ENCODE data around the gene INHBE. TPM values are rescaled to one million over a fixed set of nuclear protein-coding genes. Genes with fewer than 3 reads are reported as not detected.

INHBE gene
- total and polyA plus RNA-seq, 2 of the 8 experiments (the other 6 are each of a cell fraction or from before 2014, with no cell fraction given) = 10.2 to 18.8 TPM

- Histone ChIP-seq H3K14ac (ENCODE audit: insufficient read length) (no peak within 1 kb of the TSS), H2BK120ac (replicated peaks; ENCODE audit: low read depth, low read length) (no peak within 1 kb of the TSS), H3K27me3 (replicated peaks in 1 of 4; ENCODE audit: control insufficient read depth in 3 of 4, extremely low read depth in 1 of 4, insufficient read depth in 3 of 4, low read length in 3 of 4) (peaks cover 16 to 30% (median 28%) of the 10 kb centered on the region in 4 experiments), H3K27ac (ENCODE audit: low read depth, low read length) (no peak within 1 kb of the TSS), H2AK5ac (ENCODE audit: low read depth, low read length) (peak within 1 kb of the TSS; percentile 24; the same call in 1 of the 2 replicates), H4K91ac (replicated peaks; ENCODE audit: insufficient read length, low read length) (no peak within 1 kb of the TSS), H2BK15ac (ENCODE audit: low read length) (peak within 1 kb of the TSS; percentile 72; the same call in 1 of the 2 replicates), H4K20me1 (replicated peaks in 1 of 2; ENCODE audit: control insufficient read depth in 1 of 2, insufficient read depth in 2 of 2, low read length in 2 of 2) (peaks cover 0 to 1% of the 10 kb centered on the region in 2 experiments), H3K9me3 (ENCODE audit: insufficient read depth in 2 of 2, low read depth in 1 of 2, low read length in 1 of 2) (no peaks in the 10 kb centered on the region), H2BK20ac (ENCODE audit: low read length) (no peak within 1 kb of the TSS), H2BK5ac (ENCODE audit: low read depth, low read length) (no peak within 1 kb of the TSS), H3K79me1 (ENCODE audit: low read depth, low read length) (no peaks in the 10 kb centered on the region), H4K5ac (ENCODE audit: insufficient read length, low read depth, low read length) (no peak within 1 kb of the TSS), H2BK12ac (ENCODE audit: low read depth, low read length) (peak within 1 kb of the TSS; percentile 4; the same call in 1 of the 2 replicates), H4K8ac (ENCODE audit: extremely low read depth, insufficient read depth, low read length) (no peak within 1 kb of the TSS), H3K4me2 (ENCODE audit: insufficient read depth in 1 of 2, low read depth in 2 of 2, low read length in 2 of 2) (no peak within 1 kb of the TSS), H3K79me2 (ENCODE audit: control insufficient read depth in 1 of 2, insufficient read depth in 2 of 2, low read length in 2 of 2) (no peaks in the 10 kb centered on the region), H3K4ac (replicated peaks; ENCODE audit: insufficient read length, low read depth, low read length) (no peak within 1 kb of the TSS), H3K18ac (ENCODE audit: extremely low read depth, low read length) (no peak within 1 kb of the TSS), H3K4me1 (replicated peaks in 1 of 4; ENCODE audit: control insufficient read depth in 3 of 4, insufficient read depth in 4 of 4, low read length in 3 of 4) (peaks cover 0 to 25% (median 11%) of the 10 kb centered on the region in 4 experiments; a peak in 6 of 7 replicates), H3K56ac (replicated peaks; ENCODE audit: insufficient read length, low read depth, low read length) (no peak within 1 kb of the TSS), H3K36me3 (ENCODE audit: control insufficient read depth in 2 of 4, insufficient read depth in 4 of 4, low read length in 3 of 4) (no peaks in the 10 kb centered on the region), H3K23ac (ENCODE audit: insufficient read length) (no peak within 1 kb of the TSS), H3K23me2 (ENCODE audit: low read depth, low read length) (peaks cover 8% of the 10 kb centered on the region; the same call in 1 of the 2 replicates), H3K9ac (replicated peaks in 1 of 4; ENCODE audit: extremely low read depth in 1 of 4, low read depth in 3 of 4, low read length in 3 of 4) (no peak within 1 kb of the TSS), H2AFZ (ENCODE audit: low read length) (no peak within 1 kb of the TSS), H3K4me3 (ENCODE audit: extremely low read depth in 1 of 4, insufficient read depth in 2 of 4, low read depth in 3 of 4, low read length in 4 of 4) (no peak within 1 kb of the TSS)
- 93% methylated on average over 6 of the region's 6 CpGs; no CpG with 5 or more reads in 1 of the 2 experiments for WGBS, 2 experiments (ENCODE audit: extremely low coverage in 1 of 2, insufficient coverage in 1 of 2, insufficient read length in 1 of 2, insufficient replicate concordance in 2 of 2, low coverage in 1 of 2, low lambda C conversion rate in 2 of 2, missing lambda C conversion rate in 1 of 2)
- DNase-seq (ENCODE audit: low read depth in 1 of 2, low spot score in 2 of 2) = no peak
- no peak for FAIRE-seq
- POLR2A ChIA-PET (ENCODE audit: partially characterized antibody) = no interaction called here
- TF ChIP-seq ASH2L (IDR thresholded peaks at IDR 0.05; ENCODE audit: low read length) (no peak), SIRT6 (IDR thresholded peaks at IDR 0.05; ENCODE audit: low read length) (no peak), CHD1 (IDR thresholded peaks at IDR 0.05; ENCODE audit: low read depth, low read length) (no peak), SRF (IDR thresholded peaks at IDR 0.05; ENCODE audit: low read depth, low read length) (no peak), RAD21 (IDR thresholded peaks at IDR 0.05 in 1 of 2, conservative IDR thresholded peaks at IDR 0.05 in 1 of 2; ENCODE audit: low read depth in 2 of 2, low read length in 2 of 2) (no peak), E2F6 (IDR thresholded peaks at IDR 0.05) (no peak), CREB1 (IDR thresholded peaks at IDR 0.05) (no peak), BRCA1 (IDR thresholded peaks at IDR 0.05; ENCODE audit: low read depth, low read length) (no peak), JUND (IDR thresholded peaks at IDR 0.05; ENCODE audit: low read length) (no peak), HDAC6 (IDR thresholded peaks at IDR 0.05; ENCODE audit: low read depth, low read length) (no peak), POLR2AphosphoS5 (IDR thresholded peaks at IDR 0.05; ENCODE audit: low read depth, low read length) (no peak)
- CTCF ChIA-PET (ENCODE audit: partially characterized antibody) = interaction anchor here (0.7 to 25.1 kb wide), 7 partner anchors 7 to 253 kb away, joined by 3 to 441 read pairs (median 4); partner anchors contain the start of genes GLI1 and INHBE
Measured at GRCh38 chr12:57479376-57480115, 24.4 kb downstream of the INHBE start, which contains the start of gene ARHGAP9. TSS of gene ARHGAP9 (minus strand) at chr12:57479866. CDS start at chr12:57479406, 460 bp downstream.
